Trophoblast cell (in vitro differentiated cells and primary cell): ENCODE results near the gene SASH1.

Source experiments
- DNase-seq, 2 donors: peaks; one replicate each; pipeline ENCODE4 v3.0.0-alpha.2; 2016
- H2AFZ ChIP-seq: 2 replicates; pipeline ENCODE4 v1.6.1; 2013; ENCODE audit warnings: low read length, moderate library complexity, mild to moderate bottlenecking; ENCODE audit not compliant: insufficient read depth, poor library complexity
- H2AK5ac ChIP-seq: 2 replicates; pipeline ENCODE4 v1.6.1; 2013; ENCODE audit warnings: mild to moderate bottlenecking, low read length
- H2BK120ac ChIP-seq: 2 replicates; pipeline ENCODE4 v1.6.1; 2013; ENCODE audit warnings: low read length, mild to moderate bottlenecking, moderate library complexity; ENCODE audit not compliant: insufficient read depth, poor library complexity
- H2BK12ac ChIP-seq: 2 replicates; pipeline ENCODE4 v1.6.1; 2013; ENCODE audit warnings: mild to moderate bottlenecking, low read length, moderate library complexity
- H2BK5ac ChIP-seq: 2 replicates; pipeline ENCODE4 v1.6.1; 2013; ENCODE audit warnings: low read length, low read depth, moderate library complexity, mild to moderate bottlenecking; ENCODE audit not compliant: poor library complexity
- H3K14ac ChIP-seq: 2 replicates; pipeline ENCODE4 v1.6.1; 2013; ENCODE audit warnings: mild to moderate bottlenecking, low read length
- H3K18ac ChIP-seq: 2 replicates; pipeline ENCODE4 v1.6.1; 2013; ENCODE audit warnings: mild to moderate bottlenecking, low read length
- H3K23ac ChIP-seq: 2 replicates; pipeline ENCODE4 v1.6.1; 2013; ENCODE audit warnings: low read length
- H3K27ac ChIP-seq: 2 replicates; pipeline ENCODE4 v1.5.1; 2013; ENCODE audit warnings: low read depth, mild to moderate bottlenecking, inconsistent platforms, low read length, moderate library complexity
- H3K27me3 ChIP-seq: 2 replicates; pipeline ENCODE4 v1.6.1; 2013; ENCODE audit warnings: inconsistent platforms, mild to moderate bottlenecking, low read length, moderate library complexity; ENCODE audit not compliant: insufficient read depth
- H3K36me3 ChIP-seq, 2 experiments: 1 replicate in 1 of 2; 2 replicates in 1 of 2; pipeline ENCODE4 v1.6.1; 2013; ENCODE audit warnings: low read length in 2 of 2, mild to moderate bottlenecking in 2 of 2, moderate library complexity in 1 of 2; ENCODE audit not compliant: insufficient read depth in 2 of 2, control insufficient read depth in 1 of 2
- H3K4ac ChIP-seq: 2 replicates; pipeline ENCODE4 v1.6.1; 2013; ENCODE audit warnings: low read depth, mild to moderate bottlenecking, low read length, moderate library complexity
- H3K4me1 ChIP-seq, 2 experiments: 1 replicate in 1 of 2; 2 replicates in 1 of 2; pipeline ENCODE4 v1.6.1; 2013; ENCODE audit warnings: low read length in 2 of 2, mild to moderate bottlenecking in 2 of 2, moderate library complexity in 1 of 2; ENCODE audit not compliant: insufficient read depth in 2 of 2, control insufficient read depth in 1 of 2
- H3K4me2 ChIP-seq: 2 replicates; pipeline ENCODE4 v1.6.1; 2013; ENCODE audit warnings: inconsistent platforms, mild to moderate bottlenecking, low read length, moderate library complexity
- H3K4me3 ChIP-seq: 2 replicates; pipeline ENCODE4 v1.5.1; 2013; ENCODE audit warnings: mild to moderate bottlenecking, low read depth, low read length, inconsistent platforms
- H3K79me1 ChIP-seq: one replicate; pipeline ENCODE4 v1.6.1; 2013; ENCODE audit warnings: low read length
- H3K79me2 ChIP-seq: 2 replicates; pipeline ENCODE4 v1.6.1; 2013; ENCODE audit warnings: low read length, mild to moderate bottlenecking; ENCODE audit not compliant: control insufficient read depth, insufficient read depth, poor library complexity
- H3K9ac ChIP-seq: 2 replicates; pipeline ENCODE4 v1.6.1; 2013; ENCODE audit warnings: mild to moderate bottlenecking, low read length
- H3K9me3 ChIP-seq: 2 replicates; pipeline ENCODE4 v1.6.1; 2013; ENCODE audit warnings: low read depth, mild to moderate bottlenecking, control low read depth, inconsistent platforms, low read length; ENCODE audit not compliant: insufficient read depth
- H4K12ac ChIP-seq: 2 replicates; pipeline ENCODE4 v1.6.1; 2013; ENCODE audit warnings: low read depth, mild to moderate bottlenecking, low read length, moderate library complexity
- H4K8ac ChIP-seq: 2 replicates; pipeline ENCODE4 v1.6.1; 2013; ENCODE audit warnings: low read depth, mild to moderate bottlenecking, low read length, moderate library complexity
- H4K91ac ChIP-seq: one replicate; pipeline ENCODE4 v1.6.1; 2013; ENCODE audit warnings: low read depth, mild to moderate bottlenecking, low read length, moderate library complexity
- WGBS: extraction: QIAGEN DNeasy Blood & Tissue Kit; methylation state at CpG from one replicate; pipeline ENCODE4 v1.1.7; 2013; ENCODE audit warnings: missing lambda C conversion rate; ENCODE audit not compliant: insufficient read length, insufficient coverage; ENCODE audit errors: extremely low coverage; 5-methylcytosine and 5-hydroxymethylcytosine counted together

The SASH1 gene

GRCh38 chr6:148543540-148543939 lies 200.9 kb downstream of the SASH1 start:
- no peaks in the 10 kb centered on the region for H3K79me2 ChIP-seq
- no peak overlapping the region for H4K12ac ChIP-seq
- no peak overlapping the region for H3K23ac ChIP-seq
- no peak overlapping the region for H2AK5ac ChIP-seq
- no peaks in the 10 kb centered on the region for H3K27me3 ChIP-seq
- H3K27ac ChIP-seq, result no peak overlapping the region
- H3K9me3 ChIP-seq, result no peaks in the 10 kb centered on the region
- no peak overlapping the region for H2BK120ac ChIP-seq
- WGBS, result no CpG with 5 or more reads among the region's 6 CpGs
- no peak overlapping the region for H2BK5ac ChIP-seq
- no peak for DNase-seq
- no peaks in the 10 kb centered on the region for H3K4me1 ChIP-seq
- H3K4me2 ChIP-seq, result no peak overlapping the region
- no peak overlapping the region for H3K9ac ChIP-seq
- H2BK12ac ChIP-seq, result no peak overlapping the region
- no peak overlapping the region for H3K4ac ChIP-seq
- H3K36me3 ChIP-seq, result peaks cover 27 to 35% of the 10 kb centered on the region in 2 experiments
- H3K18ac ChIP-seq, result no peak overlapping the region
- no peak overlapping the region for H4K91ac ChIP-seq
- no peak overlapping the region for H3K14ac ChIP-seq
- H4K8ac ChIP-seq, result no peak overlapping the region
- H3K4me3 ChIP-seq, result no peak overlapping the region
- no peaks in the 10 kb centered on the region for H3K79me1 ChIP-seq
- no peak overlapping the region for H2AFZ ChIP-seq

GRCh38 chr6:148544421-148544820 lies 201.8 kb downstream of the SASH1 start:
- Histone ChIP-seq H3K79me1 (no peaks in the 10 kb centered on the region), H3K4me2 (no peak overlapping the region), H2BK5ac (no peak overlapping the region), H3K14ac (no peak overlapping the region), H3K4me1 (no peaks in the 10 kb centered on the region), H2BK120ac (no peak overlapping the region), H3K18ac (no peak overlapping the region), H3K4me3 (no peak overlapping the region), H3K9me3 (no peaks in the 10 kb centered on the region), H3K27me3 (no peaks in the 10 kb centered on the region), H4K8ac (no peak overlapping the region), H3K4ac (no peak overlapping the region), H3K79me2 (no peaks in the 10 kb centered on the region), H2BK12ac (no peak overlapping the region), H3K9ac (no peak overlapping the region), H3K36me3 (peaks cover 27 to 41% of the 10 kb centered on the region in 2 experiments), H2AK5ac (no peak overlapping the region), H4K91ac (no peak overlapping the region), H3K23ac (no peak overlapping the region), H2AFZ (no peak overlapping the region), H3K27ac (no peak overlapping the region), H4K12ac (peak overlapping the region; percentile 4)
- no CpG with 5 or more reads among the region's 17 CpGs for WGBS
- DNase-seq, result no peak

GRCh38 chr6:148545901-148546300 lies 203.3 kb downstream of the SASH1 start:
- H4K12ac ChIP-seq, result no peak overlapping the region
- H4K8ac ChIP-seq, result no peak overlapping the region
- no peak overlapping the region for H2AK5ac ChIP-seq
- no peak overlapping the region for H3K27ac ChIP-seq
- H3K4me3 ChIP-seq, result no peak overlapping the region
- no peak overlapping the region for H3K4ac ChIP-seq
- no peak overlapping the region for H4K91ac ChIP-seq
- H3K36me3 ChIP-seq, result peaks cover 24 to 35% of the 10 kb centered on the region in 2 experiments
- H3K79me1 ChIP-seq, result no peaks in the 10 kb centered on the region
- H3K4me1 ChIP-seq, result no peaks in the 10 kb centered on the region
- H3K18ac ChIP-seq, result no peak overlapping the region
- H3K4me2 ChIP-seq, result no peak overlapping the region
- H3K9ac ChIP-seq, result no peak overlapping the region
- no peak for DNase-seq
- H3K23ac ChIP-seq, result no peak overlapping the region
- no peaks in the 10 kb centered on the region for H3K9me3 ChIP-seq
- no peak overlapping the region for H2BK12ac ChIP-seq
- H3K14ac ChIP-seq, result no peak overlapping the region
- no peak overlapping the region for H2BK120ac ChIP-seq
- H3K79me2 ChIP-seq, result no peaks in the 10 kb centered on the region
- no peak overlapping the region for H2AFZ ChIP-seq
- no peaks in the 10 kb centered on the region for H3K27me3 ChIP-seq
- WGBS, result no CpG with 5 or more reads among the region's 14 CpGs
- H2BK5ac ChIP-seq, result no peak overlapping the region

GRCh38 chr6:148547110-148547509 lies 204.5 kb downstream of the SASH1 start:
- no peak overlapping the region for H4K91ac ChIP-seq
- no peaks in the 10 kb centered on the region for H3K27me3 ChIP-seq
- H3K14ac ChIP-seq, result no peak overlapping the region
- H2BK120ac ChIP-seq, result no peak overlapping the region
- H3K4me1 ChIP-seq, result no peaks in the 10 kb centered on the region
- no peak overlapping the region for H2BK12ac ChIP-seq
- H3K9ac ChIP-seq, result no peak overlapping the region
- H3K4ac ChIP-seq, result no peak overlapping the region
- no peak for DNase-seq
- H3K18ac ChIP-seq, result no peak overlapping the region
- no peaks in the 10 kb centered on the region for H3K79me2 ChIP-seq
- no peak overlapping the region for H2AK5ac ChIP-seq
- H3K4me2 ChIP-seq, result no peak overlapping the region
- no peak overlapping the region for H3K4me3 ChIP-seq
- H3K23ac ChIP-seq, result no peak overlapping the region
- no peak overlapping the region for H2BK5ac ChIP-seq
- H4K8ac ChIP-seq, result no peak overlapping the region
- no peak overlapping the region for H4K12ac ChIP-seq
- no peak overlapping the region for H2AFZ ChIP-seq
- H3K9me3 ChIP-seq, result no peaks in the 10 kb centered on the region
- peaks cover 23 to 33% of the 10 kb centered on the region in 2 experiments for H3K36me3 ChIP-seq
- H3K27ac ChIP-seq, result no peak overlapping the region
- no CpG with 5 or more reads among the region's 7 CpGs for WGBS
- no peaks in the 10 kb centered on the region for H3K79me1 ChIP-seq
